ENCODE data around the gene ST3GAL4.

DNA sequence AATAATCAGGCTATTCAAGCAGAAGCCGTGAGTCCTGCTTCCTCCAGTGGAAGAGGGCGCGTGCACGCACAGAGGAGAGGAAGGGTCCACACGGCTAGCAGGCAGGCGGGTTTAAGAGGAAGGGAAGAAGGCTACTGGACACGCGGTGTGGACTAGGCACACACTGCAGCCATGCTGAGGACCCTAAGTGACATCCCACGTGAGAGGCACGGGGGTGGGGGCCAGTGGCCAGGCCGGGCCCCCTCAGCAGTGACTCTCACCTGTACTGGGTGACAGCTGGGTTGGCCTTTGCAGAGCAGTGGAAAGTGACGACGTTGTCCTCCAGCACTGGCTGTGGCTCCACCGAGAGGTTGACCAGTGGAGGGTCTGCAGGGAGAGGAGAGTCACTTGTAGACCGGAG lies 100.6 kb downstream of the ST3GAL4 start:
- no peak for TF ChIP-seq SRF (IDR thresholded peaks at IDR 0.05; ENCODE audit: low read depth in 2 of 2, low read length in 2 of 2)
- TF ChIP-seq POLR2A (IDR thresholded peaks at IDR 0.05; ENCODE audit: low read depth, low read length) = no peak
- no peak for TF ChIP-seq ESRRA (IDR thresholded peaks at IDR 0.05; ENCODE audit: low read length)
- no peak for TF ChIP-seq CTCF (IDR thresholded peaks at IDR 0.05 in 2 of 3, conservative IDR thresholded peaks at IDR 0.05 in 1 of 3; ENCODE audit: control insufficient read depth in 2 of 3, extremely low read depth in 1 of 3, insufficient read depth in 1 of 3, low read depth in 3 of 3, low read length in 3 of 3)
- TF ChIP-seq, protein P1, sequence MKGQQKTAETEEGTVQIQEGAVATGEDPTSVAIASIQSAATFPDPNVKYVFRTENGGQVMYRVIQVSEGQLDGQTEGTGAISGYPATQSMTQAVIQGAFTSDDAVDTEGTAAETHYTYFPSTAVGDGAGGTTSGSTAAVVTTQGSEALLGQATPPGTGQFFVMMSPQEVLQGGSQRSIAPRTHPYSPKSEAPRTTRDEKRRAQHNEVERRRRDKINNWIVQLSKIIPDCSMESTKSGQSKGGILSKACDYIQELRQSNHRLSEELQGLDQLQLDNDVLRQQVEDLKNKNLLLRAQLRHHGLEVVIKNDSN (IDR thresholded peaks at IDR 0.05; ENCODE audit: borderline replicate concordance, extremely low read length, insufficient read depth, low read depth, low read length) = no peak
- TF ChIP-seq EZH2 (IDR thresholded peaks at IDR 0.05; ENCODE audit: borderline replicate concordance, control insufficient read depth, low read depth, low read length) = no peak
- TF ChIP-seq E2F8 (IDR thresholded peaks at IDR 0.05; ENCODE audit: low read depth, partially characterized antibody) = no peak
- TF ChIP-seq CHD1 (IDR thresholded peaks at IDR 0.05; ENCODE audit: low read depth, low read length) = no peak
- no peak for TF ChIP-seq MXI1 (IDR thresholded peaks at IDR 0.05; ENCODE audit: low read depth, low read length)
- no peak for TF ChIP-seq ZBTB33 (IDR thresholded peaks at IDR 0.05)
- TF ChIP-seq, protein P2, sequence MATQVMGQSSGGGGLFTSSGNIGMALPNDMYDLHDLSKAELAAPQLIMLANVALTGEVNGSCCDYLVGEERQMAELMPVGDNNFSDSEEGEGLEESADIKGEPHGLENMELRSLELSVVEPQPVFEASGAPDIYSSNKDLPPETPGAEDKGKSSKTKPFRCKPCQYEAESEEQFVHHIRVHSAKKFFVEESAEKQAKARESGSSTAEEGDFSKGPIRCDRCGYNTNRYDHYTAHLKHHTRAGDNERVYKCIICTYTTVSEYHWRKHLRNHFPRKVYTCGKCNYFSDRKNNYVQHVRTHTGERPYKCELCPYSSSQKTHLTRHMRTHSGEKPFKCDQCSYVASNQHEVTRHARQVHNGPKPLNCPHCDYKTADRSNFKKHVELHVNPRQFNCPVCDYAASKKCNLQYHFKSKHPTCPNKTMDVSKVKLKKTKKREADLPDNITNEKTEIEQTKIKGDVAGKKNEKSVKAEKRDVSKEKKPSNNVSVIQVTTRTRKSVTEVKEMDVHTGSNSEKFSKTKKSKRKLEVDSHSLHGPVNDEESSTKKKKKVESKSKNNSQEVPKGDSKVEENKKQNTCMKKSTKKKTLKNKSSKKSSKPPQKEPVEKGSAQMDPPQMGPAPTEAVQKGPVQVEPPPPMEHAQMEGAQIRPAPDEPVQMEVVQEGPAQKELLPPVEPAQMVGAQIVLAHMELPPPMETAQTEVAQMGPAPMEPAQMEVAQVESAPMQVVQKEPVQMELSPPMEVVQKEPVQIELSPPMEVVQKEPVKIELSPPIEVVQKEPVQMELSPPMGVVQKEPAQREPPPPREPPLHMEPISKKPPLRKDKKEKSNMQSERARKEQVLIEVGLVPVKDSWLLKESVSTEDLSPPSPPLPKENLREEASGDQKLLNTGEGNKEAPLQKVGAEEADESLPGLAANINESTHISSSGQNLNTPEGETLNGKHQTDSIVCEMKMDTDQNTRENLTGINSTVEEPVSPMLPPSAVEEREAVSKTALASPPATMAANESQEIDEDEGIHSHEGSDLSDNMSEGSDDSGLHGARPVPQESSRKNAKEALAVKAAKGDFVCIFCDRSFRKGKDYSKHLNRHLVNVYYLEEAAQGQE (IDR thresholded peaks at IDR 0.05; ENCODE audit: low read depth, low read length) = no peak

All from GM12878 (cell line).